SU-DHL-6 (cell line): ENCODE results near the gene DDX54.
"Not testable (repeated sequence)": the region's sequence is repeated elsewhere in the genome, so short reads cannot be mapped to it uniquely, and the experiment has no call there.

ENCODE experiments used
- H2AFZ ChIP-seq: fragments of 200-600 bp; sonication (generic); 2 replicates; pipeline ENCODE4 v1.6.1; 2014; ENCODE audit warnings: low read depth, mild to moderate bottlenecking, moderate library complexity, mixed read lengths, antibody characterized with exemption, low read length; ENCODE audit not compliant: severe bottlenecking
- H3F3A ChIP-seq: fragments of 200-600 bp; shearing (Covaris generic); 2 replicates; pipeline ENCODE4 v1.6.0; 2016; ENCODE audit warnings: antibody characterized with exemption, mild to moderate bottlenecking; ENCODE audit not compliant: insufficient read depth
- H3K27ac ChIP-seq: fragments of 200-600 bp; sonication (generic); 2 replicates; pipeline ENCODE4 v1.5.1; 2016; ENCODE audit warnings: low read depth, mild to moderate bottlenecking, low read length, moderate library complexity, mixed read lengths
- H3K27me3 ChIP-seq: fragments of 200-600 bp; sonication (generic), shearing (Covaris generic); 2 replicates; pipeline ENCODE4 v1.6.0; 2014; ENCODE audit warnings: mild to moderate bottlenecking, low read length
- H3K36me3 ChIP-seq: fragments of 200-600 bp; sonication (generic); 2 replicates; pipeline ENCODE4 v1.6.1; 2014; ENCODE audit warnings: mild to moderate bottlenecking, low read length, mixed read lengths
- H3K4me2 ChIP-seq: fragments of 300-600, 200-600 bp; shearing (Covaris generic), sonication (generic); 2 replicates; pipeline ENCODE4 v1.6.0; 2014; ENCODE audit warnings: low read length, low read depth, mild to moderate bottlenecking; ENCODE audit not compliant: poor library complexity, severe bottlenecking
- H3K4me3 ChIP-seq: fragments of 200-600 bp; sonication (generic); 2 replicates; pipeline ENCODE4 v1.5.1; 2014; ENCODE audit warnings: antibody characterized with exemption, low read length, mild to moderate bottlenecking, mixed read lengths; ENCODE audit not compliant: insufficient read depth, poor library complexity, severe bottlenecking
- H3K79me2 ChIP-seq: fragments of 200-600 bp; sonication (generic); 2 replicates; pipeline ENCODE4 v1.6.1; 2014; ENCODE audit warnings: mild to moderate bottlenecking, low read length, moderate library complexity; ENCODE audit not compliant: insufficient read depth
- H3K9ac ChIP-seq: fragments of 200-600 bp; sonication (generic); 2 replicates; pipeline ENCODE4 v1.7.0; 2014; ENCODE audit warnings: mild to moderate bottlenecking, low read length
- H3K9me2 ChIP-seq: fragments of 200-600 bp; sonication (generic); replicated peaks from 2 replicates; pipeline ENCODE4 v1.6.1; 2014; ENCODE audit warnings: low read length; ENCODE audit not compliant: insufficient read depth
- H3K9me3 ChIP-seq: fragments of 200-600 bp; sonication (generic); 2 replicates; pipeline ENCODE4 v1.6.1; 2014; ENCODE audit warnings: low read length, mixed read lengths; ENCODE audit not compliant: insufficient read depth
- H4K20me1 ChIP-seq: fragments of 200-600 bp; sonication (generic); 2 replicates; pipeline ENCODE4 v1.6.1; 2014; ENCODE audit warnings: low read depth, mild to moderate bottlenecking, antibody characterized with exemption, low read length, moderate library complexity, mixed read lengths
- EZH2phosphoT487 ChIP-seq: fragments of 200-600 bp; sonication (generic), shearing (Covaris generic); conservative IDR thresholded peaks from 2 replicates; pipeline ENCODE4 v1.6.1; 2018; ENCODE audit warnings: mild to moderate bottlenecking, antibody characterized with exemption, low read length, moderate library complexity, mixed read lengths
- TF ChIP-seq, protein P1 (sequence below): fragments of 200-600 bp; sonication (generic); IDR thresholded peaks from one replicate; pipeline ENCODE4 v1.5.1; 2017; ENCODE audit warnings: antibody characterized with exemption, mild to moderate bottlenecking, low read length, moderate library complexity; ENCODE audit not compliant: insufficient read depth, poor library complexity, severe bottlenecking

Gene DDX54

DNA sequence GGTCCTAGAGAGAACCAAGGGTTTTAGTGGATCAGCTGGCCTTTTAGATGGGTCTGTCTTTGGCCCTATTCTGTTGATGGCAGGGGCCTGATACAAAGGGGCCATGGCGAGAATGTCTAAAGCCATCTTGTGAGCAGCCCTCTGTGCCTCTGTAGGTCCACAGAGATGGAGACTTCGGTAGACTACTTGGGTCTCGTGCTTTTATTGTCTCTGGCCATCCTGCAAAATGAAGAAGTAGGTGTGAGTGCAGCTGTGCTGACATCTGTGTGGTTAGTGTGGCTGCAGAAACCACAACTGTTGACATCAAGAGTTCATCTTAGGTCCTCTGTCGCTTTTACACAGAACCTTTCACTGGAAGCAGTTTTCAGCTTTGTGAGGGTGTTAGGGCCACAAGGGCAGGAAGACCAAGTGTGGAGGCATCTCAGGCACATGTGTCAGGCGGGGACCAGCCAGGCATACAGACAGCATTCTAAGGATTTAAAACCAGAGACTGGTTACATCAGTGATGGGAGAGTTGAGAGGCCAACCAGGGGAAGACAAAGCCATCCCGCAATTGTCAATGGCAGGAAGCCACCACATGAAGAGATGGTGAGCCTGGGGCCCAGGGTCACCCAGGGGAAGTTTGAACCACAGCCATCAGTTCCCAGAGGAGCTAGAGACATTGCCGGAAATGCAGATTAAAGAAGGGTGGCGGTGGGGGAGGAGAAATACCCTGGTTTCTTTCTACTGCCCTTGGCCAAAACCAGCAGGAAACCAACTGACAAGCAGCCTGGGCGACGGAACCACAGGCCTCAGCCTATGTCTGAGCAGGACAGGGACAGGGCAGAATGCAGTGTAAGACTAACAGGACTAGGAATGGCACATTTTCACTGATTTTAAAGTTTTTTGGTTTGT, 23.0 kb upstream of the DDX54 start:
- Histone ChIP-seq H3F3A (peaks cover 61% of the 10 kb centered on the region), H3K36me3 (no peaks in the 10 kb centered on the region), H3K4me2 (peak overlapping the region; percentile 74), H3K79me2 (no peaks in the 10 kb centered on the region), H4K20me1 (no peaks in the 10 kb centered on the region), H2AFZ (no peak overlapping the region), H3K9me2 (no peaks in the 10 kb centered on the region), H3K27ac (peak overlapping the region; percentile 98), H3K9ac (peak overlapping the region; percentile 61), H3K27me3 (no peaks in the 10 kb centered on the region), H3K4me3 (peak overlapping the region; percentile 40), H3K9me3 (no peaks in the 10 kb centered on the region)
- TF ChIP-seq, protein P1, sequence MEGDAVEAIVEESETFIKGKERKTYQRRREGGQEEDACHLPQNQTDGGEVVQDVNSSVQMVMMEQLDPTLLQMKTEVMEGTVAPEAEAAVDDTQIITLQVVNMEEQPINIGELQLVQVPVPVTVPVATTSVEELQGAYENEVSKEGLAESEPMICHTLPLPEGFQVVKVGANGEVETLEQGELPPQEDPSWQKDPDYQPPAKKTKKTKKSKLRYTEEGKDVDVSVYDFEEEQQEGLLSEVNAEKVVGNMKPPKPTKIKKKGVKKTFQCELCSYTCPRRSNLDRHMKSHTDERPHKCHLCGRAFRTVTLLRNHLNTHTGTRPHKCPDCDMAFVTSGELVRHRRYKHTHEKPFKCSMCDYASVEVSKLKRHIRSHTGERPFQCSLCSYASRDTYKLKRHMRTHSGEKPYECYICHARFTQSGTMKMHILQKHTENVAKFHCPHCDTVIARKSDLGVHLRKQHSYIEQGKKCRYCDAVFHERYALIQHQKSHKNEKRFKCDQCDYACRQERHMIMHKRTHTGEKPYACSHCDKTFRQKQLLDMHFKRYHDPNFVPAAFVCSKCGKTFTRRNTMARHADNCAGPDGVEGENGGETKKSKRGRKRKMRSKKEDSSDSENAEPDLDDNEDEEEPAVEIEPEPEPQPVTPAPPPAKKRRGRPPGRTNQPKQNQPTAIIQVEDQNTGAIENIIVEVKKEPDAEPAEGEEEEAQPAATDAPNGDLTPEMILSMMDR: no peak
- no peak for TF ChIP-seq EZH2phosphoT487

GRCh38 chr12:113207613-113208040, 22.3 kb upstream of the DDX54 start:
- Histone ChIP-seq H3K9ac (peak overlapping the region; percentile 61), H3K27me3 (no peaks in the 10 kb centered on the region), H3K9me3 (no peaks in the 10 kb centered on the region), H2AFZ (no peak overlapping the region), H3K4me3 (peak overlapping the region; percentile 40), H3F3A (peaks cover 61% of the 10 kb centered on the region), H3K36me3 (no peaks in the 10 kb centered on the region), H3K27ac (peak overlapping the region; percentile 98), H3K4me2 (peak overlapping the region; percentile 74), H3K9me2 (no peaks in the 10 kb centered on the region), H3K79me2 (no peaks in the 10 kb centered on the region), H4K20me1 (no peaks in the 10 kb centered on the region)
- TF ChIP-seq, protein P1: no peak
- no peak for TF ChIP-seq EZH2phosphoT487

DNA sequence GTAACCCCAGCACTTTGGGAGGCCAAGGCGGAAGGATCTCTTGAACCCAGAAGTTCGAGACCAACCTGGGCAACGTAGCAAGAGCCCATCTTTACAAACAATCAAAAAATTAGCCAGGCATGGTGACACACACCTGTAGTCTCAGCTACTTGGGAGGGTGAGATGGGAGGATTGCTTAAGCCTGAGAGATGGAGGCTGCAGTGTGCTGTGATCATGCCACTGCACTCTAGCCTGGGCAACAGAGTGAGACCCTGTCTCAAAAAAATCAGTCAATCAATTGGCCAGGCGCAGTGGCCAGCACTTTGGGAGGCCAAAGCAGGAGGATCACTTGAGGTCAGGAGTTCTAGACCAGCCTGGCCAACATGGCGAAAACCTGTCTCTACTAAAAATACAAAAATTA, 21.5 kb upstream of the DDX54 start:
- not testable (repeated sequence) for H3K4me2 ChIP-seq, H4K20me1 ChIP-seq, H3K36me3 ChIP-seq

GRCh38 chr12:113204804-113205203, 19.5 kb upstream of the DDX54 start:
- peak overlapping the region; percentile 31 for H3K9ac ChIP-seq

More for the DNA sequence above, 21.5 kb upstream of the DDX54 start:
- H3K27ac ChIP-seq: peak overlapping the region; percentile 98
- H3K79me2 ChIP-seq, H3K9ac ChIP-seq, H2AFZ ChIP-seq, H3K27me3 ChIP-seq, H3K4me3 ChIP-seq, H3K9me2 ChIP-seq, H3K9me3 ChIP-seq: not testable (repeated sequence)
- H3F3A ChIP-seq: peaks cover 61% of the 10 kb centered on the region

More at GRCh38 chr12:113204804-113205203, 19.5 kb upstream of the DDX54 start:
- H4K20me1 ChIP-seq: no peaks in the 10 kb centered on the region
- TF ChIP-seq EZH2phosphoT487: no peak
- TF ChIP-seq, protein P1: no peak
- no peak overlapping the region for H3K4me3 ChIP-seq
- no peak overlapping the region for H2AFZ ChIP-seq
- no peaks in the 10 kb centered on the region for H3K79me2 ChIP-seq
- peaks cover 46% of the 10 kb centered on the region for H3F3A ChIP-seq
- H3K27ac ChIP-seq: peak overlapping the region; percentile 92
- no peaks in the 10 kb centered on the region for H3K9me3 ChIP-seq
- peak overlapping the region; percentile 46 for H3K4me2 ChIP-seq
- no peaks in the 10 kb centered on the region for H3K27me3 ChIP-seq
- H3K36me3 ChIP-seq: no peaks in the 10 kb centered on the region
- H3K9me2 ChIP-seq: no peaks in the 10 kb centered on the region
